Naive thymus-derived CD8-positive, alpha-beta T cell (primary cell): ENCODE data around the gene CRYBB2. TPM values are rescaled to one million over a fixed set of nuclear protein-coding genes. Genes with fewer than 3 reads are reported as not detected.
"Not testable (repeated sequence)": the region's sequence is repeated elsewhere in the genome, so short reads cannot be mapped to it uniquely, and the experiment has no call there.

Experiments
- ATAC-seq, 2 donors: fragments of 150-1000 bp; cut with Tn5 transposase in 1 of 2; sonication (Bioruptor Pico), chemical (Tn5 transposase) in 1 of 2; 1 replicate in 1 of 2; 2 replicates in 1 of 2; pipeline ENCODE4 v1.10.0; 2021; ENCODE audit warnings: mild to moderate bottlenecking in 2 of 2, moderate library complexity in 2 of 2
- POLR2A ChIA-PET: fragments of 350-600 bp; sonication (Branson Sonifier 250); formaldehyde crosslinking; loops from one replicate; lab custom pipeline; 2021; ENCODE audit warnings: antibody characterized with exemption; lab: Charles Lee
- DNase-seq, 10 donors: peaks; one replicate each; pipeline versions ENCODE4 v3.0.0 to v3.0.0-alpha.2; 2020 to 2022
- H3K27ac Mint-ChIP-seq, 10 donors: one replicate each; pipeline ENCODE4 v1.8.0; 2020 to 2022; ENCODE audit warnings: mild to moderate bottlenecking in 10 of 10, mixed read lengths in 10 of 10, moderate library complexity in 4 of 10, inconsistent platforms in 1 of 10
- H3K27me3 Mint-ChIP-seq, 5 donors: one replicate each; pipeline ENCODE4 v1.8.0; 2021 to 2022; ENCODE audit warnings: mixed read lengths in 5 of 5
- H3K36me3 Mint-ChIP-seq, 3 donors: one replicate each; pipeline ENCODE4 v1.8.0; 2020 to 2022; ENCODE audit warnings: mixed read lengths in 3 of 3, mild to moderate bottlenecking in 2 of 3, inconsistent platforms in 1 of 3
- H3K4me1 Mint-ChIP-seq, 4 donors: one replicate each; pipeline ENCODE4 v1.8.0; 2021 to 2022; ENCODE audit warnings: mixed read lengths in 4 of 4
- H3K4me3 Mint-ChIP-seq, 10 donors: one replicate each; pipeline ENCODE4 v1.8.0; 2020 to 2022; ENCODE audit warnings: mild to moderate bottlenecking in 10 of 10, mixed read lengths in 10 of 10, moderate library complexity in 6 of 10, inconsistent platforms in 1 of 10
- H3K9me3 Mint-ChIP-seq, 9 donors: one replicate each; pipeline ENCODE4 v1.8.0; 2020 to 2022; ENCODE audit warnings: mixed read lengths in 9 of 9, mild to moderate bottlenecking in 3 of 9, inconsistent platforms in 1 of 9, moderate library complexity in 1 of 9
- polyA plus RNA-seq, 3 donors: library from polyadenylated mRNA; unstranded; fragments of 300-500 nt; fragmentation: Illumina TruSeq; gene quantifications; one replicate each; pipeline ENCODE4 v1.2.3, GENCODE V29; 2021
- total RNA-seq, 8 experiments: library from RNA in 2 of 8; stranded (reverse) in 2 of 8; gene quantifications; one replicate each; pipeline ENCODE4 v1.2.3 and lab custom pipeline; 2021 to 2026

The CRYBB2 gene
- total and polyA plus RNA-seq, 5 experiments from 2014 or later = not detected

DNA sequence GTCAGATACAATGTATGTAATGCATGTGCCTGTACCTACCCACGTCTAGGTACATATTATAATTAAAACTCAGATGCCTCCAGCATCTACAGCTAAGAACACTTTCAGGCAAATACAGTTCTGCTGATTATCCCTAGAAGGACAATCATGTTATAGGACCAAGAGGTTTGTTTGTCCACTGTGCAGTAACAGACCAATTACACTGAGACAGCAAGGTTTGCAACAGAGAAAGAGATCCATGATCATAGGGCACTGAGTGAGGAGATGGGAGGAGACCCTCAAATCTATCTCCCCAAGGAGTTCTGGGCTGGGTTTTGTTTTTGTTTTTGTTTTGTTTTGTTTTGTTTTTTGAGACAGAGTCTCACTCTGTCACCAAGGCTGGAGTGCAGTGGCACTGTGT, 49.5 kb downstream of the CRYBB2 start:
- DNase-seq, ATAC-seq, POLR2A ChIA-PET, H3K4me1 Mint-ChIP-seq, H3K4me3 Mint-ChIP-seq, H3K27ac Mint-ChIP-seq: not testable (repeated sequence)
- H3K36me3 Mint-ChIP-seq = peaks cover 0 to 22% (median 4%) of the 10 kb centered on the region in 3 donors
- peaks cover 9 to 39% (median 15%) of the 10 kb centered on the region in 9 donors for H3K9me3 Mint-ChIP-seq
- H3K27me3 Mint-ChIP-seq = peaks cover 7 to 31% (median 23%) of the 10 kb centered on the region in 5 donors

DNA sequence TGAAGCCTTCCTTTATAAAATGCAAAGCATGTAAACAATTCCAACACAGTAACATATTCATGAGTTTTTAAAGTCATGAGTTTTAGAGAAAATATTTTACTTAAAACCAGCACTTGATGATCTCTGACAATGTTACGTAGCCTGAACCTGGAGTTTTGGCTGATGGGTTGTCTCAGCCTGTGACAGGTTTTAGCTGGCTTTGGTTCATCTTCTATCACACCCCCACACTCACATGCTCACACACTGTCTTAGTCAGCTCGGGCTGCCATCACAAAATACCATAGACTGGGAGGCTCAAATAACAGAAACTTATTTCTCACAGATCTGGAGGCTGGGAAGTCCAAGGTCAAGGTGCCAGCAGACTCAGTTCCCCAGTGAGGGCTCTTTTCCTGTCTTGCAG, 50.6 kb downstream of the CRYBB2 start:
- H3K27me3 Mint-ChIP-seq = peaks cover 10 to 32% (median 27%) of the 10 kb centered on the region in 5 donors
- H3K27ac Mint-ChIP-seq, H3K4me1 Mint-ChIP-seq, ATAC-seq, POLR2A ChIA-PET, DNase-seq, H3K4me3 Mint-ChIP-seq: not testable (repeated sequence)
- peaks cover 9 to 31% (median 13%) of the 10 kb centered on the region in 9 donors for H3K9me3 Mint-ChIP-seq
- peaks cover 0 to 19% (median 0%) of the 10 kb centered on the region in 3 donors for H3K36me3 Mint-ChIP-seq

DNA sequence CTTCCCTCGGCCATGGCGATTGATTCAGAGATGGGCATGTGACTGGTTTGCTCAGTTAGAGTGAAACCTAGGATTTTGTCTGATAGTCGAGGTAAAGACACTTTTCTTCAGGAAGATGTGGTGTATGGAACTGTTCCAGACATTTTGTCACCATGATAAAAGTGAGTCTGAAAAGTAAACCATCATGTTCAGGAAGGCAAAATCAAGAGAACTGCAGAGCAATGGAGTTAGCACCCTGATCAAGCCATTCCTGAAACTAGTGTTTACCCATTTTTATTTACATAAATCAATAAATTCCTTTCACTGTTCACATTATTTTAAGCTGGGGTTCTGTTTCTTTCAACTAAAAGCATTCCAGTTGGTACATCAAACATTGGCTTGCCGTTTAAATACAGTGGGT, 53.8 kb downstream of the CRYBB2 start:
- H3K36me3 Mint-ChIP-seq, H3K4me1 Mint-ChIP-seq, POLR2A ChIA-PET, ATAC-seq, H3K4me3 Mint-ChIP-seq, DNase-seq: not testable (repeated sequence)
- Mint-ChIP-seq H3K9me3 (peaks cover 0 to 19% (median 12%) of the 10 kb centered on the region in 9 donors), H3K27me3 (peaks cover 14 to 33% (median 29%) of the 10 kb centered on the region in 5 donors), H3K27ac (peak overlapping the region in 1 of 10 donors; percentile 3)

DNA sequence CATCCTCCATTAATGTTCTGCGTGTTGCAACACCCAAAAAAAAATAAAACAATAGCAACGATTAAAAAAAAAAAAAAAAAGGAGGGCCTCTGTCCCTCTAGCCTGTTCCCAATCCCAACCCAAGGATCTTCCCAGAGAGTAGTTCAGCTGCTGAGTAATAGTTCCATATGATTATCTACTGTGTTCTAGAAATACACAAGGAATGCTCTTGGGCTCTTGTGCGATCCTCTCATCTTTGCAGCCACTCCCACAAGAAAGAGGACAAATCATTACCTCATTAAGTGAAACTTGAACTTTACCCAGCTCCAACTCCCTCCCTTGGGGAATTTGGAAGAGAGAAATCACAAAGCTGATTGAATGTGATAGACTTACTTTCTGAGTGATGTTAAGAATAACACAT, 54.5 kb downstream of the CRYBB2 start:
- DNase-seq, H3K4me3 Mint-ChIP-seq, POLR2A ChIA-PET, H3K4me1 Mint-ChIP-seq, ATAC-seq, H3K36me3 Mint-ChIP-seq, H3K27ac Mint-ChIP-seq: not testable (repeated sequence)
- Mint-ChIP-seq H3K27me3 (peaks cover 12 to 36% (median 26%) of the 10 kb centered on the region in 5 donors), H3K9me3 (peaks cover 0 to 12% (median 5%) of the 10 kb centered on the region in 9 donors)

DNA sequence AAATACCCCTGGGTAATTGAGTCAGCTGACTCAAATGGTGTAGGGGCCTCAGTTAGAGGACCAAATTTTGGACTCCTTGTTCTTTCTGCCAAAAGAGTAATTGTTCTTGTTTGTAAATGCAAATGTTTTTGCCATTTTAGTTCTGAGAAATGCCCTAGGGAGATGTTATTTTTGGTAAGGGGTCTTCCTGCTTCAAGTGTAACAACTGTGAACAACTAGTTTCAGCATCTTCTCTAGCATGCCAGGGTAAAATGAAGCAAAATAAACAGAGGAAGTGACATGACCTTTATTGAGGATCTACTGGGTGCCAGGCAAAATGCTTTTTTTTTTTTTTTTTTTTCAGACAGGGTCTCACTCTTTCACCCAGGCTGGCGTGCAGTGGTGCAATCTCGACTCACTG, 60.7 kb downstream of the CRYBB2 start:
- ATAC-seq, POLR2A ChIA-PET, H3K36me3 Mint-ChIP-seq, H3K4me3 Mint-ChIP-seq, DNase-seq, H3K9me3 Mint-ChIP-seq, H3K27ac Mint-ChIP-seq: not testable (repeated sequence)
- peaks cover 43 to 74% (median 52%) of the 10 kb centered on the region in 5 donors for H3K27me3 Mint-ChIP-seq
- H3K4me1 Mint-ChIP-seq = peaks cover 7 to 15% (median 13%) of the 10 kb centered on the region in 4 donors

Other genes with a start within 250 kb of the CRYBB2 start
- not detected for gene CRYBB3, start 19.8 kb upstream of the CRYBB2 start, total RNA-seq
- gene CRYBB3, start 19.8 kb upstream of the CRYBB2 start, polyA plus RNA-seq = not detected